PFSK-1 (cell line): ENCODE results near the gene IGSF21.

Experiments
- FOXP2 ChIP-seq: optimal IDR thresholded peaks from 2 replicates; pipeline ENCODE3; 2011; ENCODE audit warnings: borderline replicate concordance, control low read depth, inconsistent platforms; ENCODE audit not compliant: insufficient read depth; ENCODE audit errors: extremely low read length, extremely low read depth
- POLR2AphosphoS5 ChIP-seq: IDR thresholded peaks from 2 replicates; pipeline ENCODE4 v1.6.1; 2012; ENCODE audit warnings: low read depth, mild to moderate bottlenecking, control low read depth, low read length, moderate library complexity
- REST ChIP-seq, 2 experiments: IDR thresholded peaks; 2 replicates each; pipeline versions ENCODE4 v1.6.1 to v1.8.0; 2011 to 2012; ENCODE audit warnings: low read depth in 2 of 2, low read length in 2 of 2, control low read depth in 1 of 2, inconsistent platforms in 1 of 2, mild to moderate bottlenecking in 1 of 2, moderate library complexity in 1 of 2; ENCODE audit not compliant: insufficient read depth in 1 of 2
- SIN3A ChIP-seq: IDR thresholded peaks from 2 replicates; pipeline ENCODE4 v1.6.1; 2012; ENCODE audit warnings: mild to moderate bottlenecking, low read length, moderate library complexity, borderline replicate concordance; ENCODE audit not compliant: insufficient read depth
- TAF1 ChIP-seq: IDR thresholded peaks from 2 replicates; pipeline ENCODE4 v1.6.1; 2012; ENCODE audit warnings: low read length, control low read depth, borderline replicate concordance; ENCODE audit not compliant: insufficient read depth

The IGSF21 gene

GRCh38 chr1:18114726-18115410 lies 7.3 kb downstream of the IGSF21 start:
- TF ChIP-seq FOXP2, result no peak
- no peak for TF ChIP-seq REST (IDR thresholded peaks at IDR 0.05; ENCODE audit: insufficient read depth in 1 of 2, low read depth in 2 of 2, low read length in 2 of 2)
- TF ChIP-seq POLR2AphosphoS5, result no peak
- TF ChIP-seq SIN3A, result no peak
- no peak for TF ChIP-seq TAF1

GRCh38 chr1:18116777-18117176 lies 9.2 kb downstream of the IGSF21 start:
- TF ChIP-seq TAF1 (no peak), POLR2AphosphoS5 (no peak), SIN3A (no peak), FOXP2 (no peak), REST (IDR thresholded peaks at IDR 0.05; ENCODE audit: insufficient read depth in 1 of 2, low read depth in 2 of 2, low read length in 2 of 2) (no peak)

DNA sequence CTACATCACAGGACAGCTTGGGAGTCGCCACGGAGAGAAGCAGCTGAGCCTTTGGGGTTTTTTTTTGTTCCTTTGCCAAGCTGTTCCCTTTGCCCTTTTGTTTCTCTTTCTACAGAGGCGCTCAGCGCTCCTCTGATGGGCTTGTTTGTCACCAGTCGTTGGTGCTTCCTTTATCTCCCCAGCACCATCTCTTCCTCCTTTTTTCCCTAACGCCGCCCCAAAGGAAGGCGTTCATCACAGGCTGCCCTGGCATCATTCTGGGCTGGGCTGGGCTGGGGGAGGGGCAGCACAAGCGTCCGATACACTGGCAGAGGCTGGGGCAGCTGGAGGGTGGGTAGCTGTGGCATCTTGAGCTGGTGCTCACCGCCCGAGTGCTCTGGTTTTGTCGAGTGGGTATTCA lies 10.5 kb downstream of the IGSF21 start:
- TF ChIP-seq FOXP2 (no peak), TAF1 (no peak), REST (IDR thresholded peaks at IDR 0.05; ENCODE audit: insufficient read depth in 1 of 2, low read depth in 2 of 2, low read length in 2 of 2) (no peak), SIN3A (no peak), POLR2AphosphoS5 (no peak)

GRCh38 chr1:18118491-18118890 lies 10.9 kb downstream of the IGSF21 start:
- no peak for TF ChIP-seq REST (IDR thresholded peaks at IDR 0.05; ENCODE audit: insufficient read depth in 1 of 2, low read depth in 2 of 2, low read length in 2 of 2)

- TF ChIP-seq POLR2AphosphoS5 (no peak), REST (IDR thresholded peaks at IDR 0.05; ENCODE audit: insufficient read depth in 1 of 2, low read depth in 2 of 2, low read length in 2 of 2) (no peak), TAF1 (no peak), SIN3A (no peak), FOXP2 (no peak)
These were observed 11.7 kb downstream of the IGSF21 start for GRCh38 chr1:18119289-18119688.
